GM12864 (cell line): ENCODE results near the gene MAPKAP1.

Experiments used
- DNase-seq: peaks from one replicate; pipeline ENCODE4 v3.0.0-alpha.2; 2011; ENCODE audit warnings: low read depth
- H3K4me3 ChIP-seq: 2 replicates; pipeline ENCODE4 v1.5.1; 2011; ENCODE audit warnings: mild to moderate bottlenecking, low read depth, low read length, control low read depth
- CTCF ChIP-seq: IDR thresholded peaks from 2 replicates; pipeline ENCODE4 v1.5.1; 2011; ENCODE audit warnings: low read depth, mild to moderate bottlenecking, moderate library complexity, low read length, control low read depth, inconsistent platforms; ENCODE audit errors: missing control alignments

MAPKAP1 gene

GRCh38 chr9:125706651-125707471 lies at the start of gene MAPKAP1:
MAPKAP1 (minus strand) TSS chr9:125707208; CDS start chr9:125672574, 34,634 bp downstream.
- peak; percentile 86 for DNase-seq
- peak within 1 kb of the TSS; percentile 87 for H3K4me3 ChIP-seq
- no peak for TF ChIP-seq CTCF

- no peak for DNase-seq
- no peak for TF ChIP-seq CTCF
- no peak overlapping the region for H3K4me3 ChIP-seq
Measured at GRCh38 chr9:125756518-125756917, 49.5 kb upstream of the MAPKAP1 start.

GRCh38 chr9:125755340-125755739 lies 48.3 kb upstream of the MAPKAP1 start:
- TF ChIP-seq CTCF, result no peak
- DNase-seq, result no peak
- H3K4me3 ChIP-seq, result no peak overlapping the region

DNA sequence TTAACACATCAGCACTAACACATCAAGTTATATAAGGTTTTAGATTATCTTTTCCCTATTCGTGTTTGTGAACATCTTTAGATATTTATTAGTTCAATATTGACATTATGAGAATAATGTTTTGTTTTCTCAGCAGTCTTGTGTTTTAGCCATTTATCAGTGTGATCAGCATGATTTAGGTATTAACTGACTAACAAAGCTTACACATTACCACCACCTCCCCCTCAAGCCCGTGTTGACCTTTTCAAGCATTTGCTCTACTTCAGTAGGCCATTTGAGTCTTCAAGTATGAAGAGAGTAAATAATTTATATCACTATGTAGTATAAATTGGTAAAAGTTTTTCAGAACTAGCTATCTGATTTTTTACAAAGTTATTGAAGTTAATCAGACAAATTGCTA lies 47.1 kb upstream of the MAPKAP1 start:
- no peak for TF ChIP-seq CTCF
- no peak overlapping the region for H3K4me3 ChIP-seq
- no peak for DNase-seq

- no peak for DNase-seq
- no peak for TF ChIP-seq CTCF
- H3K4me3 ChIP-seq, result no peak overlapping the region
Measured at GRCh38 chr9:125752070-125752628, 45.1 kb upstream of the MAPKAP1 start.

DNA sequence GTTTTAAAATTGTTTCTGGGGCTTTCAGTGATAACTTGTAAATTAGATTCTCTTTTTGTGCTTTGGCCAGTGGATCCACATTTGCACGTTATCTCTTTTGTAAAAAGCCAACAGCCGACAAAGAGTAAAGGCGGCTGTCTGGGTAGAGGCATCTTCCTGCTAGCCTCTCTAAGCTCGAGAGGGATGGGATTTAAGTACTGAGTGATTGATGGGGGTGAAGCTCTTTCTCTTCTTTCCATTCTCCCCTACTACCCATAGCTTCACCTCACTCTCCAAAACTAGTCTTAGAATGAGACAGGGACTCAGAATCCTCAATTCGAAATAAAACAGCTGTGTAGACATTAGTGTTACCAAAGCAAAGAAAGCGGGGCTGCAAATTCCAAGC lies 43.6 kb upstream of the MAPKAP1 start:
- no peak for DNase-seq
- TF ChIP-seq CTCF, result no peak
- H3K4me3 ChIP-seq, result no peak overlapping the region

- no peak for DNase-seq
- no peak overlapping the region; the same call in 1 of the 2 replicates for H3K4me3 ChIP-seq
- no peak for TF ChIP-seq CTCF
Measured at GRCh38 chr9:125749951-125750626, 43.1 kb upstream of the MAPKAP1 start.
